LHCN-M2 (cell line): ENCODE measurements around the gene NUDT8. TPM values are rescaled to one million over a fixed set of nuclear protein-coding genes. Genes with fewer than 3 reads are reported as not detected.
"Not testable (repeated sequence)": the region's sequence is repeated elsewhere in the genome, so short reads cannot be mapped to it uniquely, and the experiment has no call there.

ENCODE experiments used
- DNase-seq: peaks from one replicate; pipeline ENCODE4 v3.0.0-alpha.2; 2012; ENCODE audit warnings: low read depth
- total RNA-seq: library from RNA; depleted of rRNA; stranded (reverse); fragments of >200 nt; gene quantifications from 2 replicates; pipeline ENCODE4 v1.2.3, GENCODE V29; 2014

Gene NUDT8
- total RNA-seq, 1 experiment from 2014 or later: 7.5 TPM

- DNase-seq: no peak
Observed at GRCh38 chr11:67613313-67613959, 16.3 kb downstream of the NUDT8 start.

GRCh38 chr11:67612751-67613150 lies 17.0 kb downstream of the NUDT8 start:
- no peak for DNase-seq

- no peak for DNase-seq
Observed at GRCh38 chr11:67611704-67612587, 17.8 kb downstream of the NUDT8 start.

GRCh38 chr11:67611165-67611564 lies 18.6 kb downstream of the NUDT8 start:
- no peak for DNase-seq

GRCh38 chr11:67610302-67610868 lies 19.4 kb downstream of the NUDT8 start:
- no peak for DNase-seq

- no peak for DNase-seq
Observed at GRCh38 chr11:67609316-67609715, 20.4 kb downstream of the NUDT8 start.

- DNase-seq: no peak
Observed at GRCh38 chr11:67608486-67608885, 21.3 kb downstream of the NUDT8 start.

- no peak for DNase-seq
Observed at GRCh38 chr11:67607507-67607906, 22.2 kb downstream of the NUDT8 start.

- peak; percentile 89 for DNase-seq
Observed at GRCh38 chr11:67606492-67607295, 23.0 kb downstream of the NUDT8 start, which contains the start of gene NDUFV1. Gene NDUFV1 (plus strand): TSS chr11:67606936. CDS start chr11:67607005, 69 bp downstream.

GRCh38 chr11:67606093-67606491 lies 23.6 kb downstream of the NUDT8 start:
- DNase-seq: no peak

- no peak for DNase-seq
Observed at GRCh38 chr11:67605231-67606011, 24.3 kb downstream of the NUDT8 start.

GRCh38 chr11:67604815-67605214 lies 24.9 kb downstream of the NUDT8 start:
- DNase-seq: no peak

- not testable (repeated sequence) for DNase-seq
Observed at GRCh38 chr11:67604119-67604518, 25.6 kb downstream of the NUDT8 start.

GRCh38 chr11:67601098-67601497 lies 28.6 kb downstream of the NUDT8 start:
- no peak for DNase-seq

- no peak for DNase-seq
Observed at GRCh38 chr11:67600324-67601029, 29.3 kb downstream of the NUDT8 start.

- no peak for DNase-seq
Observed at GRCh38 chr11:67599149-67599548, 30.6 kb downstream of the NUDT8 start.

GRCh38 chr11:67597963-67598362 lies 31.8 kb downstream of the NUDT8 start:
- DNase-seq: not testable (repeated sequence)

GRCh38 chr11:67597458-67597857 lies 32.3 kb downstream of the NUDT8 start:
- DNase-seq: not testable (repeated sequence)

GRCh38 chr11:67596753-67597300 lies 32.9 kb downstream of the NUDT8 start:
- no peak for DNase-seq

- DNase-seq: no peak
Observed at GRCh38 chr11:67594480-67594879, 35.3 kb downstream of the NUDT8 start.
